ENCODE results near the gene IL36B. TPM values are rescaled to one million over a fixed set of nuclear protein-coding genes. Genes with fewer than 3 reads are reported as not detected.

IL36B gene
- total RNA-seq, 8 experiments from 2014 or later: 0.21 to 4.9 (median 0.81) TPM; not detected in 5

DNA sequence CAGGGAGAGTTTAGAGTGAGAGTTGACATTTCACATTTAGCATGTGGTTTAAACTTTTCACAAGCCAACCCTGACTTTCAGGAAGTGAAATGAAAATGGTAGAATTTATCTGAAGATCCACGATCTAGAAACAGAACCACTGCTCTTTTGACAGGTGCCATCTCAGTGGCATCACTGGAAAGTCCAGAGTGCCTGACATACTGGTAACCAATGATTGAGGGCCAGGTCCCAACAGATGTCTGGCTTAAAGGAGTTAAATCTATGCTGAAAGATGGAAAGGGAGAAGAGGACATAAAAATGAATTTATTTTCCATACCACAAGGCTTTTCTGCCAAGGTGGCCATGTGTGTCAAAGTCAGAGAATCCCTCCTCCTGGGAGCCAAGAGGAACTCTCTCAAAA is 72.1 kb downstream of the IL36B start:
- no peaks in the 10 kb centered on the region for H3K4me1 ChIP-seq (replicated peaks in 1 of 2)
- 0 to 60% (median 29%) methylated on average over 1 of the region's 1 CpG; no CpG with 5 or more reads in 1 of the 10 experiments for WGBS, 10 experiments
- H3K4me3 ChIP-seq: no peak overlapping the region
- in situ Hi-C loops (cut with MboI; ENCODE audit: low pct_unique_long_range_greater_than_20kb in 2 of 9, low sequenced_read_pairs in 9 of 9, unreplicated experiment in 9 of 9): no loop called here
- H3K27ac ChIP-seq: no peak overlapping the region
- no peak for ATAC-seq (replicated peaks in 6 of 8)

DNA sequence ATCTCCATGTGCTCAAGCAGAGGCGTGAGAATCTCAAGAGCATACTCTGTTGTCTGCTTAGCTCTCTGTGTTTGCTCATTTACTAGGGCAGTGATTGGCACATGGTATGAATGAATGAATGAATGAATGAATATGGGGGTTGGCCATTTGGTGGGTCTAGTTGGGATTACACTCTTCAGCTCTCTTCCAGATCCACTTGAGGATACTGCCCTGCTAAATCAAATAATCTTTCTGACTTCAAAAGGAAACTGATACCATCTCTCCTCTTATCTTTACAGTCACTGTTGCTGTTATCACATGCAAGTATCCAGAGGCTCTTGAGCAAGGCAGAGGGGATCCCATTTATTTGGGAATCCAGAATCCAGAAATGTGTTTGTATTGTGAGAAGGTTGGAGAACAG is 72.9 kb downstream of the IL36B start:
- Histone ChIP-seq H3K4me1 (replicated peaks in 1 of 2) (no peaks in the 10 kb centered on the region), H3K4me3 (no peak overlapping the region), H3K27ac (no peak overlapping the region)
- 17 to 100% (median 83%) methylated on average over 1 of the region's 1 CpG; no CpG with 5 or more reads in 7 of the 10 experiments for WGBS, 10 experiments
- in situ Hi-C loops (cut with MboI; ENCODE audit: low pct_unique_long_range_greater_than_20kb in 2 of 9, low sequenced_read_pairs in 9 of 9, unreplicated experiment in 9 of 9): no loop called here
- ATAC-seq (replicated peaks in 6 of 8): no peak

- in situ Hi-C loops (cut with MboI; ENCODE audit: low pct_unique_long_range_greater_than_20kb in 2 of 9, low sequenced_read_pairs in 9 of 9, unreplicated experiment in 9 of 9): no loop called here
- Histone ChIP-seq H3K4me3 (no peak within 1 kb of the TSS), H3K4me1 (replicated peaks in 1 of 2) (no peaks in the 10 kb centered on the region), H3K27ac (no peak within 1 kb of the TSS)
- 0 to 100% (median 60%) methylated on average over 1 to 6 of the region's 7 CpGs; no CpG with 5 or more reads in 2 of the 10 experiments for WGBS, 10 experiments
- ATAC-seq (replicated peaks in 6 of 8): no peak
These were observed 75.1 kb downstream of the IL36B start, which contains the start of gene IL36G for GRCh38 chr2:112977559-112978056. Gene IL36G (plus strand): TSS chr2:112978006. CDS start chr2:112978639, 633 bp downstream.

Other genes starting within 250 kb of the IL36B start
- 100 to 1,000 TPM in 1 of 8 experiments, 10 to 100 TPM in 2, under 1 TPM in 2, not detected in 3; 0.17 to 113 (median 19.7) TPM for gene IL1B, start 216.1 kb downstream of the IL36B start, total RNA-seq
- gene IL37, start 141.7 kb downstream of the IL36B start, total RNA-seq: not detected
- under 1 TPM in 2 of 8 experiments, not detected in 6; 0.31 to 0.92 TPM for gene IL36G, start 74.9 kb downstream of the IL36B start, total RNA-seq
- gene IL36A, start 47.4 kb downstream of the IL36B start, total RNA-seq: not detected
- under 1 TPM in 5 of 8 experiments, not detected in 3; 0.17 to 0.66 (median 0.45) TPM for gene IL36RN, start 6.3 kb upstream of the IL36B start, total RNA-seq
- under 1 TPM in 1 of 8 experiments, not detected in 7; 0.24 TPM for gene IL1F10, start 15.1 kb upstream of the IL36B start, total RNA-seq
- gene IL1RN, start 74.7 kb upstream of the IL36B start, total RNA-seq: 1 to 10 TPM in 2 of 8 experiments, under 1 TPM in 2, not detected in 4; 0.21 to 1.3 (median 0.69) TPM
- 1 to 10 TPM in 4 of 8 experiments, under 1 TPM in 4; 0.37 to 9.1 (median 1.3) TPM for gene PSD4, start 121.1 kb upstream of the IL36B start, total RNA-seq
- 10 to 100 TPM in 1 of 8 experiments, 1 to 10 TPM in 6, under 1 TPM in 1; 0.27 to 10.1 (median 3.5) TPM for gene PAX8, start 226.1 kb upstream of the IL36B start, total RNA-seq

All from motor neuron (in vitro differentiated cells).